Tibial nerve (tissue), 4 donors: ENCODE results near the gene ASIC3.

Experiments
- CTCF ChIP-seq, 5 experiments: fragments of 200-600 bp in 3 of 5; fragments of 450-650 bp in 2 of 5; sonication (generic) in 3 of 5; IDR thresholded peaks; one replicate each; pipeline ENCODE4 v1.5.1; 2016 to 2019; ENCODE audit warnings: antibody characterized with exemption in 5 of 5, mild to moderate bottlenecking in 3 of 5, moderate library complexity in 2 of 5
- EP300 ChIP-seq, 2 donors: sonication (generic); formaldehyde crosslinking; IDR thresholded peaks; one replicate each; pipeline ENCODE4 v1.6.1; 2017; ENCODE audit warnings: antibody characterized with exemption in 2 of 2, mild to moderate bottlenecking in 1 of 2

DNA sequence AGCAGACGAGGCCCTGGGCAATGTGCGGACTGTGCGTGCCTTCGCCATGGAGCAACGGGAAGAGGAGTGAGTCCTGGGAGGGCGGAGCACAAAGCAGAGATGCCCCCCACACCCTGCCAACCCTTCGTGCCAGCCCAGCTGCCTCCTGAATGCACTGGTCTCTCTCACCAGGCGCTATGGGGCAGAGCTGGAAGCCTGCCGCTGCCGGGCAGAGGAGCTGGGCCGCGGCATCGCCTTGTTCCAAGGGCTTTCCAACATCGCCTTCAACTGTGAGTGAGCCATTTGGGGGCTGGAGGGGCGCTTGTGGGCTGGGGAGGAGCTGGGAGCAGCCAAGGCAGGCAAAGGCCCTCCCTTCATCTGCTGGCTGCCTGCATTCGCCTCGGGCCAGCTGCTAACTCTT is 12.4 kb upstream of the ASIC3 start:
- TF ChIP-seq CTCF (IDR thresholded peaks at IDR 0.05) (no peak), EP300 (IDR thresholded peaks at IDR 0.05) (no peak)
